H9 (cell line): Measurements from ENCODE around the gene LRRK1. TPM values are rescaled to one million over a fixed set of nuclear protein-coding genes. Genes with fewer than 3 reads are reported as not detected.

Experiments
- DNase-seq: peaks from one replicate; pipeline ENCODE4 v3.0.0-alpha.2; 2017
- H2AFZ ChIP-seq: one replicate; pipeline ENCODE4 v1.6.1; 2013; ENCODE audit warnings: mild to moderate bottlenecking, low read length, control low read depth, moderate library complexity
- H2AK5ac ChIP-seq: 2 replicates; pipeline ENCODE4 v1.6.1; 2013; ENCODE audit warnings: low read length, control low read depth, mixed read lengths; ENCODE audit not compliant: insufficient read length
- H2BK120ac ChIP-seq: one replicate; pipeline ENCODE4 v1.6.1; 2013; ENCODE audit warnings: low read depth, mild to moderate bottlenecking, low read length, control low read depth, inconsistent platforms; ENCODE audit not compliant: poor library complexity, severe bottlenecking
- H2BK12ac ChIP-seq: 2 replicates; pipeline ENCODE4 v1.6.1; 2013; ENCODE audit warnings: low read length, control low read depth, mixed read lengths, low read depth; ENCODE audit not compliant: insufficient read length
- H2BK15ac ChIP-seq: 2 replicates; pipeline ENCODE4 v1.6.1; 2013; ENCODE audit warnings: low read depth, low read length, control low read depth
- H2BK20ac ChIP-seq: one replicate; pipeline ENCODE4 v1.6.1; 2013; ENCODE audit warnings: low read depth, mild to moderate bottlenecking, low read length, control low read depth, inconsistent platforms; ENCODE audit not compliant: poor library complexity, severe bottlenecking
- H2BK5ac ChIP-seq: 2 replicates; pipeline ENCODE4 v1.6.1; 2013; ENCODE audit warnings: low read length, control low read depth, mixed read lengths; ENCODE audit not compliant: insufficient read length
- H3K14ac ChIP-seq: 2 replicates; pipeline ENCODE4 v1.6.1; 2013; ENCODE audit warnings: low read length, control low read depth; ENCODE audit not compliant: insufficient read depth
- H3K18ac ChIP-seq: 2 replicates; pipeline ENCODE4 v1.6.1; 2013; ENCODE audit warnings: low read depth, mild to moderate bottlenecking, mixed read lengths, low read length, control low read depth; ENCODE audit not compliant: insufficient read length
- H3K23ac ChIP-seq: 2 replicates; pipeline ENCODE4 v1.6.1; 2013; ENCODE audit warnings: low read length, control low read depth, mixed read lengths, low read depth; ENCODE audit not compliant: insufficient read length
- H3K23me2 ChIP-seq: 2 replicates; pipeline ENCODE4 v1.6.1; 2013; ENCODE audit warnings: low read depth, mild to moderate bottlenecking, mixed read lengths, low read length, control low read depth; ENCODE audit not compliant: insufficient read length, poor library complexity, severe bottlenecking
- H3K27ac ChIP-seq: 2 replicates; pipeline ENCODE4 v1.5.1; 2013; ENCODE audit warnings: low read length, control low read depth, mixed read lengths, low read depth; ENCODE audit not compliant: insufficient read length
- H3K27me3 ChIP-seq: 2 replicates; pipeline ENCODE4 v1.6.1; 2013; ENCODE audit warnings: low read length, control low read depth, inconsistent platforms; ENCODE audit not compliant: insufficient read depth
- H3K4ac ChIP-seq: 2 replicates; pipeline ENCODE4 v1.6.1; 2013; ENCODE audit warnings: low read depth, mild to moderate bottlenecking, control low read depth, inconsistent platforms, low read length, moderate library complexity
- H3K4me1 ChIP-seq: 2 replicates; pipeline ENCODE4 v1.6.1; 2013; ENCODE audit warnings: low read length, control low read depth, inconsistent platforms; ENCODE audit not compliant: insufficient read depth
- H3K4me2 ChIP-seq: 2 replicates; pipeline ENCODE4 v1.6.1; 2013; ENCODE audit warnings: low read length, control low read depth, mixed read lengths; ENCODE audit not compliant: insufficient read length, insufficient read depth
- H3K56ac ChIP-seq: 2 replicates; pipeline ENCODE4 v1.6.1; 2013; ENCODE audit warnings: low read depth, mild to moderate bottlenecking, mixed read lengths, low read length, control low read depth; ENCODE audit not compliant: insufficient read length
- H3K79me1 ChIP-seq: 2 replicates; pipeline ENCODE4 v1.6.1; 2013; ENCODE audit warnings: low read depth, mild to moderate bottlenecking, moderate library complexity, low read length, control low read depth, inconsistent platforms; ENCODE audit not compliant: insufficient read depth, poor library complexity, severe bottlenecking
- H3K79me2 ChIP-seq: 2 replicates; pipeline ENCODE4 v1.6.1; 2013; ENCODE audit warnings: low read length, control low read depth, inconsistent platforms; ENCODE audit not compliant: insufficient read depth
- H3K9ac ChIP-seq: 2 replicates; pipeline ENCODE4 v1.6.1; 2013; ENCODE audit warnings: low read length, control low read depth, mixed read lengths; ENCODE audit not compliant: insufficient read length; ENCODE audit errors: extremely low read depth
- H3K9me3 ChIP-seq: one replicate; pipeline ENCODE4 v1.6.1; 2013; ENCODE audit warnings: low read depth, low read length, inconsistent platforms; ENCODE audit not compliant: control insufficient read depth
- H3T11ph ChIP-seq: one replicate; pipeline ENCODE4 v1.6.1; 2013; ENCODE audit warnings: mild to moderate bottlenecking, low read length, control low read depth, inconsistent platforms
- H4K20me1 ChIP-seq: one replicate; pipeline ENCODE4 v1.6.1; 2013; ENCODE audit not compliant: control insufficient read depth, insufficient read length, insufficient read depth
- H4K5ac ChIP-seq: 2 replicates; pipeline ENCODE4 v1.6.1; 2013; ENCODE audit warnings: low read depth, mild to moderate bottlenecking, mixed read lengths, low read length, control low read depth; ENCODE audit not compliant: insufficient read length
- H4K8ac ChIP-seq: replicated peaks from 2 replicates; pipeline ENCODE4 v1.6.1; 2013; ENCODE audit warnings: low read length, control low read depth, mixed read lengths, low read depth; ENCODE audit not compliant: insufficient read length
- H4K91ac ChIP-seq: 2 replicates; pipeline ENCODE4 v1.6.1; 2013; ENCODE audit warnings: low read depth, mild to moderate bottlenecking, moderate library complexity, mixed read lengths, low read length, control low read depth; ENCODE audit not compliant: insufficient read length
- H3K27ac Mint-ChIP-seq, 3 experiments: 2 replicates in 2 of 3; 3 replicates in 1 of 3; pipeline ENCODE4 v1.8.0; 2020 to 2021; ENCODE audit warnings: mixed read lengths in 3 of 3, mild to moderate bottlenecking in 1 of 3, moderate library complexity in 1 of 3
- H3K27me3 Mint-ChIP-seq: 2 replicates; pipeline ENCODE4 v1.8.0; 2021; ENCODE audit warnings: low read depth, mild to moderate bottlenecking, moderate library complexity, mixed read lengths
- H3K36me3 Mint-ChIP-seq, 3 experiments: 2 replicates in 2 of 3; 3 replicates in 1 of 3; pipeline ENCODE4 v1.8.0; 2020 to 2021; ENCODE audit warnings: low read depth in 3 of 3, mixed read lengths in 3 of 3; ENCODE audit not compliant: insufficient read depth in 1 of 3
- H3K4me1 Mint-ChIP-seq, 2 experiments: 2 replicates each; pipeline ENCODE4 v1.8.0; 2020; ENCODE audit warnings: mixed read lengths in 2 of 2
- H3K4me3 Mint-ChIP-seq, 2 experiments: 2 replicates in 1 of 2; 3 replicates in 1 of 2; pipeline ENCODE4 v1.8.0; 2020 to 2021; ENCODE audit warnings: mild to moderate bottlenecking in 2 of 2, mixed read lengths in 2 of 2, moderate library complexity in 1 of 2
- H3K9me3 Mint-ChIP-seq, 2 experiments: 2 replicates in 1 of 2; 3 replicates in 1 of 2; pipeline ENCODE4 v1.8.0; 2020; ENCODE audit warnings: mild to moderate bottlenecking in 2 of 2, mixed read lengths in 2 of 2, moderate library complexity in 1 of 2
- WGBS: extraction: QIAGEN DNeasy Blood & Tissue Kit; methylation state at CpG from one replicate; pipeline ENCODE4 v1.1.7; 2013; ENCODE audit warnings: missing lambda C conversion rate, low lambda C conversion rate, mixed read lengths; ENCODE audit not compliant: insufficient read length; ENCODE audit errors: extremely low coverage; 5-methylcytosine and 5-hydroxymethylcytosine counted together
- total RNA-seq: library from RNA; stranded (reverse); gene quantifications from 2 replicates; pipeline ENCODE4 v1.2.1, GENCODE V29; 2021
- TF ChIP-seq, protein P1 (sequence below): fragments of 200-600 bp; sonication (generic); conservative IDR thresholded peaks from 3 replicates; pipeline ENCODE4 v1.8.0; 2021; ENCODE audit warnings: antibody characterized with exemption, mild to moderate bottlenecking

LRRK1 gene
- total RNA-seq, 1 experiment from 2014 or later = 4.0 TPM

DNA sequence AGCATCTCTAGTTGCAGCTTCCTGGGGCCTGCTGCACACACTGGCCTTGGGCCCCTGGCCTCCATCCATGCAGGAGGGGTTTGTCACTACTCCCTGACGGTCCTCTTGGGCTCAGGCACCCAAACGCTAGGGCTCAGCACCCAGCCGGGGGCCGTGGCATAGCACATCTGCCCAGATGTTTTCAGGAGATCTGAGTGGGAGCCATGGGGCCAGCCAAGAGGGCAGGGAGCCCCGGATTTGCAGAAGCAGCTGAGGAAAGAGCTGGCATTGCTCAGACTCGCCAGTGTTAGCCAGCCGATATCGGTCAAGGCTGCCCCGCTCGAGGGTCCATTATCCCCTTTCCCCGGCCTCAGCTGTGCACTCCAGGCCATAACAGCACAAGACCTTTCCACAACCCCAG, 41.0 kb upstream of the LRRK1 start:
- Histone ChIP-seq H3K9me3 (no peaks in the 10 kb centered on the region), H3K4me2 (peak overlapping the region; percentile 46), H2AFZ (no peak overlapping the region), H4K5ac (no peak overlapping the region), H3K9ac (no peak overlapping the region), H3K56ac (no peak overlapping the region), H3K23me2 (peaks cover 7% of the 10 kb centered on the region), H3K27ac (no peak overlapping the region), H3T11ph (no peak overlapping the region), H3K79me1 (no peaks in the 10 kb centered on the region), H3K18ac (no peak overlapping the region), H4K8ac (no peak overlapping the region), H4K20me1 (no peaks in the 10 kb centered on the region), H2BK15ac (no peak overlapping the region), H2BK5ac (no peak overlapping the region), H3K14ac (no peak overlapping the region; the same call in 1 of the 2 replicates), H3K79me2 (no peaks in the 10 kb centered on the region), H2BK12ac (no peak overlapping the region), H3K4me1 (no peaks in the 10 kb centered on the region), H2BK120ac (no peak overlapping the region), H3K4ac (no peak overlapping the region), H3K23ac (no peak overlapping the region), H2BK20ac (no peak overlapping the region), H3K27me3 (peaks cover 26% of the 10 kb centered on the region), H4K91ac (no peak overlapping the region), H2AK5ac (no peak overlapping the region)
- Mint-ChIP-seq H3K4me3 (peak overlapping the region; percentile 70 to 87; a peak in 4 of 5 replicates), H3K27ac (no peak overlapping the region), H3K36me3 (no peaks in the 10 kb centered on the region; a peak in 2 of 7 replicates), H3K27me3 (peaks cover 71% of the 10 kb centered on the region), H3K4me1 (peaks cover 24 to 25% of the 10 kb centered on the region in 2 experiments), H3K9me3 (peaks cover 0 to 2% of the 10 kb centered on the region in 2 experiments; a peak in 2 of 5 replicates)
- WGBS = no CpG with 5 or more reads among the region's 11 CpGs
- DNase-seq = no peak
- TF ChIP-seq, protein P1, sequence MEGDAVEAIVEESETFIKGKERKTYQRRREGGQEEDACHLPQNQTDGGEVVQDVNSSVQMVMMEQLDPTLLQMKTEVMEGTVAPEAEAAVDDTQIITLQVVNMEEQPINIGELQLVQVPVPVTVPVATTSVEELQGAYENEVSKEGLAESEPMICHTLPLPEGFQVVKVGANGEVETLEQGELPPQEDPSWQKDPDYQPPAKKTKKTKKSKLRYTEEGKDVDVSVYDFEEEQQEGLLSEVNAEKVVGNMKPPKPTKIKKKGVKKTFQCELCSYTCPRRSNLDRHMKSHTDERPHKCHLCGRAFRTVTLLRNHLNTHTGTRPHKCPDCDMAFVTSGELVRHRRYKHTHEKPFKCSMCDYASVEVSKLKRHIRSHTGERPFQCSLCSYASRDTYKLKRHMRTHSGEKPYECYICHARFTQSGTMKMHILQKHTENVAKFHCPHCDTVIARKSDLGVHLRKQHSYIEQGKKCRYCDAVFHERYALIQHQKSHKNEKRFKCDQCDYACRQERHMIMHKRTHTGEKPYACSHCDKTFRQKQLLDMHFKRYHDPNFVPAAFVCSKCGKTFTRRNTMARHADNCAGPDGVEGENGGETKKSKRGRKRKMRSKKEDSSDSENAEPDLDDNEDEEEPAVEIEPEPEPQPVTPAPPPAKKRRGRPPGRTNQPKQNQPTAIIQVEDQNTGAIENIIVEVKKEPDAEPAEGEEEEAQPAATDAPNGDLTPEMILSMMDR = no peak
